K562 (cell line): ENCODE measurements around the gene DAG1. TPM values are rescaled to one million over a fixed set of nuclear protein-coding genes. Genes with fewer than 3 reads are reported as not detected.

Source experiments
- CBX5 ChIP-seq: IDR thresholded peaks from 2 replicates; pipeline ENCODE4 v1.6.1; 2014; ENCODE audit warnings: low read depth, borderline replicate concordance
- E2F6 ChIP-seq, 2 experiments: IDR thresholded peaks; 2 replicates each; pipeline ENCODE4 v1.6.1; 2011; ENCODE audit warnings: borderline replicate concordance in 1 of 2, control low read depth in 1 of 2, low read depth in 1 of 2, low read length in 1 of 2, mild to moderate bottlenecking in 1 of 2, mixed read lengths in 1 of 2, moderate library complexity in 1 of 2; ENCODE audit not compliant: insufficient read depth in 1 of 2, insufficient read length in 1 of 2, poor library complexity in 1 of 2, severe bottlenecking in 1 of 2; ENCODE audit errors: extremely low read depth in 1 of 2
- HES1 ChIP-seq: fragments of 450-650 bp; IDR thresholded peaks from 2 replicates; pipeline ENCODE4 v1.6.1; 2016; ENCODE audit warnings: low read depth, mild to moderate bottlenecking, moderate library complexity
- PHF8 ChIP-seq: fragments of 200-600 bp; sonication (generic); IDR thresholded peaks from 2 replicates; pipeline ENCODE4 v1.6.1; 2012; ENCODE audit warnings: mixed run types, mild to moderate bottlenecking, inconsistent platforms, low read length, moderate library complexity, borderline replicate concordance
- RB1 ChIP-seq: fragments of 450-650 bp; IDR thresholded peaks from 2 replicates; pipeline ENCODE4 v1.6.1; 2017; ENCODE audit warnings: low read depth, mild to moderate bottlenecking
- UBTF ChIP-seq, 2 experiments: IDR thresholded peaks; 2 replicates each; pipeline ENCODE4 v1.6.1; 2012; ENCODE audit warnings: improper control_type of control experiment in 2 of 2, low read depth in 2 of 2, low read length in 2 of 2, borderline replicate concordance in 1 of 2
- ZBTB34 ChIP-seq: fragments of 250-450 bp; sonication (Bioruptor Pico); IDR thresholded peaks from 2 replicates; pipeline ENCODE4 v1.8.0; 2021; ENCODE audit warnings: mild to moderate bottlenecking, moderate library complexity
- ZNF384 ChIP-seq: IDR thresholded peaks from 2 replicates; pipeline ENCODE4 v1.6.1; 2012; ENCODE audit warnings: low read depth, low read length, improper control_type of control experiment
- ZNF764 ChIP-seq: fragments of 250-450 bp; sonication (Bioruptor Pico); IDR thresholded peaks from 2 replicates; pipeline ENCODE4 v1.4.0; 2020; ENCODE audit warnings: low read depth, mild to moderate bottlenecking, moderate library complexity
- polyA plus RNA-seq, 8 experiments: library from polyadenylated mRNA; depleted of rRNA in 4 of 8; stranded (reverse) in 5 of 8; unstranded in 3 of 8; fragments of >200 nt; fragmentation: Nextera tagmentation in 2 of 8; fragmentation: Illumina TruSeq in 1 of 8; extraction: Ambion mirVana in 2 of 8; extraction: Trizol in 1 of 8; gene quantifications; 2 replicates each; pipeline versions ENCODE4 v1.2.1 to v1.2.3, GENCODE V29; 2011 to 2014; ENCODE audit warnings: inconsistent platforms in 1 of 8, missing spikeins in 1 of 8
- total RNA-seq, 7 experiments: library from RNA; depleted of rRNA in 6 of 7; stranded (reverse); fragments of >200 nt in 6 of 7; fragmentation: Illumina TruSeq in 2 of 7; extraction: Trizol in 2 of 7; gene quantifications; 2 replicates each; pipeline versions ENCODE4 v1.2.1 to v1.2.3, GENCODE V29; 2011 to 2021; ENCODE audit warnings: low replicate concordance in 1 of 7

The DAG1 gene
- total and polyA plus RNA-seq, 9 of the 15 experiments (the other 6 are each of a cell fraction or from before 2014, with no cell fraction given): 0.29 to 19.6 (median 8.2) TPM

- TF ChIP-seq ZBTB34 (no peak), ZNF764 (peak; percentile 96), CBX5 (no peak), HES1 (no peak), PHF8 (peak; percentile 39; the same call in 1 of the 2 replicates), ZNF384 (peak; percentile 5; the same call in 1 of the 2 replicates), RB1 (peak; percentile 68; the same call in 1 of the 2 replicates), E2F6 (IDR thresholded peaks at IDR 0.05; ENCODE audit: borderline replicate concordance in 1 of 2, extremely low read depth in 1 of 2, insufficient read depth in 1 of 2, insufficient read length in 1 of 2, low read depth in 1 of 2, low read length in 1 of 2, poor library complexity in 1 of 2, severe bottlenecking in 1 of 2) (peak in 1 of 2 experiments; percentile 16), UBTF (IDR thresholded peaks at IDR 0.05; ENCODE audit: borderline replicate concordance in 1 of 2, low read depth in 2 of 2, low read length in 2 of 2) (peak; percentile 76 to 81; a peak in 2 of 4 replicates)
These were observed 69.8 kb downstream of the DAG1 start (continued) for GRCh38 chr3:49539659-49540560.
